ENCODE measurements around the gene ITGA3.

GRCh38 chr17:50129728-50130558 lies 74.0 kb downstream of the ITGA3 start, which contains the start of gene SAMD14:
- TF ChIP-seq POLR2A (IDR thresholded peaks at IDR 0.05; ENCODE audit: low read length) (no peak), GATA1 (IDR thresholded peaks at IDR 0.05; ENCODE audit: low read depth, low read length) (no peak)

All from erythroblast (primary cell).